Endothelial cell (in vitro differentiated cells): ENCODE measurements around the gene PCLO. TPM values are rescaled to one million over a fixed set of nuclear protein-coding genes. Genes with fewer than 3 reads are reported as not detected.
A peak's percentile ranks its signal among the peaks of the same experiment; 100 is the strongest.

Source experiments
- DNase-seq: peaks from one replicate; pipeline ENCODE4 v3.0.0; 2021; ENCODE audit warnings: low spot score
- H3K27ac Mint-ChIP-seq: one replicate; pipeline ENCODE4 v1.8.0; 2021; ENCODE audit warnings: mixed read lengths, inconsistent platforms; ENCODE audit not compliant: unreplicated experiment
- H3K27me3 Mint-ChIP-seq: one replicate; pipeline ENCODE4 v1.8.0; 2021; ENCODE audit warnings: mild to moderate bottlenecking, moderate library complexity, mixed read lengths, inconsistent platforms; ENCODE audit not compliant: unreplicated experiment
- H3K36me3 Mint-ChIP-seq: one replicate; pipeline ENCODE4 v1.8.0; 2021; ENCODE audit warnings: mild to moderate bottlenecking, low read depth, mixed read lengths, inconsistent platforms; ENCODE audit not compliant: unreplicated experiment
- H3K4me1 Mint-ChIP-seq: one replicate; pipeline ENCODE4 v1.8.0; 2021; ENCODE audit warnings: mild to moderate bottlenecking, mixed read lengths, inconsistent platforms; ENCODE audit not compliant: unreplicated experiment
- H3K4me3 Mint-ChIP-seq: one replicate; pipeline ENCODE4 v1.8.0; 2021; ENCODE audit warnings: mild to moderate bottlenecking, mixed read lengths, inconsistent platforms; ENCODE audit not compliant: unreplicated experiment
- H3K9me3 Mint-ChIP-seq: one replicate; pipeline ENCODE4 v1.8.0; 2021; ENCODE audit warnings: mixed read lengths, inconsistent platforms; ENCODE audit not compliant: unreplicated experiment
- total RNA-seq: library from RNA; stranded (reverse); fragmentation: NEBNext Ultra II Directional; extraction: Animal tissue kit (Norgen Biotek cat#: 25700); gene quantifications from one replicate; pipeline ENCODE4 v1.2.1, GENCODE V29; 2021; ENCODE audit not compliant: unreplicated experiment
- TF ChIP-seq, protein P1 (sequence below): fragments of 200-600 bp; sonication (generic); IDR thresholded peaks from one replicate; pipeline ENCODE4 v1.5.0; 2021; ENCODE audit warnings: antibody characterized with exemption; ENCODE audit not compliant: unreplicated experiment

Gene PCLO
- total RNA-seq, 1 donor from 2014 or later, result 5.1 TPM

DNA sequence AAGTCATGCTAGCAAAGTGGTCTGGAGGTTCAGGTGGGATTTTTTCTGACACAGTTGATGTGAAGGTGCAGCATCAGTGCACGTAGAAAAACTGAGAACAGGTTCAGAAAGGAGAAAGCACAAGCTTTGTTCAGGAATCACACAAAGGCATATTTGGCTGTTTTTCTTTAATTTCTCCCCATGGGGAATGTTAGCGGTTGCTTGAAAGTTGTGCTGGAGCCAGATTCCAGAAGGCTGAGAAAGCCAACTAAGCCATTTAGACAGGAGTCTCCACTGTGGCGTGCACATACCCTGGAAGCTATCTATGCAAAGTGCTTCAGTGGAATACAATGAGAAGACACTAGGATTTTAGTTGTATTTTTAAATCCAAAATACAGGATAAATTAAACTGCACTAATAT is 201.4 kb downstream of the PCLO start:
- Mint-ChIP-seq H3K9me3 (no peaks in the 10 kb centered on the region), H3K36me3 (no peaks in the 10 kb centered on the region), H3K27me3 (no peaks in the 10 kb centered on the region)

DNA sequence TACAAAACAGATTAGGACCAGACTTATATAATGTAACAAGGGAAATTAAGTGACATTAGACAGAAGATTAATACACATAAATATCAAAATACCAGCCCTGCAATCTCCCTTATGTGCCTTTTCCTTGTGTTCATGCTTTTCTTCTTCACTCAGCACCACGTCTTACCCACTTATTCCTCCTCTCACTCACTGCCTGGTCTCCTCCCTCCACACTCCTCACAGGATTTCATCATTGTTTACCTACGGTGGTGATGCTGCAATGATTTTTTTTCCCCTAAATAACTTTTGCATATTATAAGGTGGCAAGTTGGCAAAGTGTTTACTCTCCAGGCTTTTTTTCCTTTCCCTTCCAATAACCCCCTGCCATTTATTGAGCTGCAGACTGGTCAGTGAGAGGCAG is 203.2 kb downstream of the PCLO start:
- H3K36me3 Mint-ChIP-seq, result no peaks in the 10 kb centered on the region
- TF ChIP-seq, protein P1, sequence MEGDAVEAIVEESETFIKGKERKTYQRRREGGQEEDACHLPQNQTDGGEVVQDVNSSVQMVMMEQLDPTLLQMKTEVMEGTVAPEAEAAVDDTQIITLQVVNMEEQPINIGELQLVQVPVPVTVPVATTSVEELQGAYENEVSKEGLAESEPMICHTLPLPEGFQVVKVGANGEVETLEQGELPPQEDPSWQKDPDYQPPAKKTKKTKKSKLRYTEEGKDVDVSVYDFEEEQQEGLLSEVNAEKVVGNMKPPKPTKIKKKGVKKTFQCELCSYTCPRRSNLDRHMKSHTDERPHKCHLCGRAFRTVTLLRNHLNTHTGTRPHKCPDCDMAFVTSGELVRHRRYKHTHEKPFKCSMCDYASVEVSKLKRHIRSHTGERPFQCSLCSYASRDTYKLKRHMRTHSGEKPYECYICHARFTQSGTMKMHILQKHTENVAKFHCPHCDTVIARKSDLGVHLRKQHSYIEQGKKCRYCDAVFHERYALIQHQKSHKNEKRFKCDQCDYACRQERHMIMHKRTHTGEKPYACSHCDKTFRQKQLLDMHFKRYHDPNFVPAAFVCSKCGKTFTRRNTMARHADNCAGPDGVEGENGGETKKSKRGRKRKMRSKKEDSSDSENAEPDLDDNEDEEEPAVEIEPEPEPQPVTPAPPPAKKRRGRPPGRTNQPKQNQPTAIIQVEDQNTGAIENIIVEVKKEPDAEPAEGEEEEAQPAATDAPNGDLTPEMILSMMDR, result no peak
- no peaks in the 10 kb centered on the region for H3K9me3 Mint-ChIP-seq
- no peak overlapping the region for H3K27ac Mint-ChIP-seq
- DNase-seq, result no peak
- no peaks in the 10 kb centered on the region for H3K27me3 Mint-ChIP-seq
- H3K4me1 Mint-ChIP-seq, result no peaks in the 10 kb centered on the region
- no peak overlapping the region for H3K4me3 Mint-ChIP-seq

More for the DNA sequence above, 201.4 kb downstream of the PCLO start:
- DNase-seq, result no peak
- TF ChIP-seq, protein P1, result no peak
- H3K4me3 Mint-ChIP-seq, result no peak overlapping the region
- no peaks in the 10 kb centered on the region for H3K4me1 Mint-ChIP-seq
- no peak overlapping the region for H3K27ac Mint-ChIP-seq

DNA sequence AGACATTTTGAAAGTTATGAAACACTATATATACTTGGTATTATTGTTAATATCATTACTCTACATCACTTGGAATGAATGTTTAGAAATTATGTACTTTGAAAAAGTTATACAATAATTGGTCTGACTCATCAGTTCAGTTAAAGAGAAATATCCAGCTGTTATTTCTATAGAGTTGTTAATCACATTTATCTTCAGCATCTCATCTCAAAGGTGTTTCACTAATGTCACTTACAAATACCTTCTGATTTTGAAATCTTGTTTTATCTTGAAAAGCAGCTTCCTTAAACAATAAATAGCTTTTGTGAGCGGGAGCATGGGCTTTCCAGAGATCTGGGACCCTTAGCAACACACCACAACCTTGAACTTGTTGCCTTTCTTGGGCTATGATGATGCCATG is 205.2 kb downstream of the PCLO start:
- H3K27me3 Mint-ChIP-seq, result no peaks in the 10 kb centered on the region
- no peaks in the 10 kb centered on the region for H3K9me3 Mint-ChIP-seq
- DNase-seq, result no peak
- H3K36me3 Mint-ChIP-seq, result no peaks in the 10 kb centered on the region
- H3K4me3 Mint-ChIP-seq, result no peak overlapping the region
- no peak overlapping the region for H3K27ac Mint-ChIP-seq
- H3K4me1 Mint-ChIP-seq, result no peaks in the 10 kb centered on the region
- TF ChIP-seq, protein P1, result no peak

DNA sequence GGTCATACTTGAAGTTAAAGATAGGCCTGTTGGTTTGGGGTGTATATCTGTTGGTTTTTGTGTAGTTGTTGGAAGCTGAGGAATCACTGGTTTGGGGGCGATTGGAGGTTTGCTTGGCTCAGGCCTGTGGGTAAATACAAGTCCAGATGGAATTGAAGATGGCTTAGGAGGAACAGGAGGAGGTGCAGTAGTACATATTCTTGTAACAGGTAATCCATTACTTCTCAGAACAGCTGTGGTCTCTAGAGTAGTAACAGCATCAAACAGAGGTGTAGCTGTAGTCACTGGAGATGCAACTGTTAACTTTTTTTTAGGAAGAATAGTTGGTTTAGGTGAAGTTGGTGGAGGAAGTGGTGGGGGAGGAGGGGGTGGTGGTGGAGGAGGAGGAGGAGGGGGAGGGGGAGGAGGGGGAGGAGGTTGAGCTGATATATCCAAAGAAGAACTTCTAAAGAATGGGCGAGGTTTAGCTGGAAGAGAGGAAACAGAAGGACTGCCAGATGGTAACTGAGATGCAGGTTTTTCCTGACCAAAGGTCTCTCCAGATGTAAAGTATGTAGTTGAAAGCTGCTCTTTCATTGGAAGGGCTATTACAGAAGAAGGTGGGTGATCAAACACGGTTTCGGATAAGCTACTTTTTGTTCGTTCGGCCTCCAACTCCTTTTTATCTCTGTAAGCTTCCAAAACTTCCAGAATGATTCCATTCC is 209.2 kb downstream of the PCLO start:
- no peak for DNase-seq
- H3K4me3 Mint-ChIP-seq, result peak overlapping the region; percentile 29
- H3K27ac Mint-ChIP-seq, result no peak overlapping the region
- no peaks in the 10 kb centered on the region for H3K4me1 Mint-ChIP-seq
- no peaks in the 10 kb centered on the region for H3K9me3 Mint-ChIP-seq
- H3K36me3 Mint-ChIP-seq, result no peaks in the 10 kb centered on the region
- TF ChIP-seq, protein P1, result no peak
- H3K27me3 Mint-ChIP-seq, result no peaks in the 10 kb centered on the region

DNA sequence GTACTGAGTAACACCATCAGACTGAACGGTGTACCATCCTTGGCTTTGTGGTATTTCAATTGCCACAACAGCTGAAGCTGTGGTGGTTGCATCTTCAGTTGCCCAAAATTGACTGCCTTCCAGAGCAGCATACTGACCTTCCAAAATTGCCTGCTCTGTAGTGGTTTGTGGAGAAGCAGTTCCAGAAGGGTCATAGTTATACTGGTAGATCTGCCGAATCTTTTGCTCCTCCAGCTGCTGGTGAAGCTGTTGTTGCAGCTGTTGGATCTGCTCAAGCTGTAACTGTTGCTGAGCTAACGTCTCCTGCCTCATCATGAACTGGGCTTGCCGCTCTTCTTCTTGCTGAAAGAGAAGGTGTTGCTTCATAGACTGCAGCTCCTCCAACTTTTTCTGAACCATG is 212.2 kb downstream of the PCLO start:
- no peaks in the 10 kb centered on the region for H3K9me3 Mint-ChIP-seq
- DNase-seq, result no peak
- H3K27ac Mint-ChIP-seq, result no peak overlapping the region
- no peaks in the 10 kb centered on the region for H3K4me1 Mint-ChIP-seq
- no peak overlapping the region for H3K4me3 Mint-ChIP-seq
- H3K36me3 Mint-ChIP-seq, result no peaks in the 10 kb centered on the region
- TF ChIP-seq, protein P1, result no peak
- H3K27me3 Mint-ChIP-seq, result no peaks in the 10 kb centered on the region
